ENCODE measurements around the gene PXMP2.

PXMP2 gene

DNA sequence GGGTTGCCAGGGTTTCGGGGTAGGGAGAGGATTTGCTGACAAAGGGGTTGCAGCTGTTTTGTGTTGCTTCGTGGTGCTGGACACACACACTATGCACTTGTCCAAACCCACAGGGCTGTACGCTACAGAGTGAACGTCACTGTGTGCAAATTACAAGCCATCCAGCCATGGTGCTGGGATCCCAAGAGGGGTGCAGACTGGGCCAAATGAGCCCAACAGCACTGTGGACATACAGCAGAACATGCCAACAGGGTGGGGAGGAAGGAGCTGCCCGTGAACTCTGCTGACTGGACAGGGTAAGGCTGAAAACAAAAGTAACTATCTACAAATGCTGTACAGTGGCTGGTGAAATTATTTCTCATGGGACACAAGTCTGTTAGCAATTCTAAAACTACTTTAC lies 25.4 kb upstream of the PXMP2 start:
- H3K36me3 ChIP-seq (ENCODE audit: low read length), result peaks cover 45% of the 10 kb centered on the region
- no peak overlapping the region for H3K27ac ChIP-seq (ENCODE audit: low read depth, low read length)

DNA sequence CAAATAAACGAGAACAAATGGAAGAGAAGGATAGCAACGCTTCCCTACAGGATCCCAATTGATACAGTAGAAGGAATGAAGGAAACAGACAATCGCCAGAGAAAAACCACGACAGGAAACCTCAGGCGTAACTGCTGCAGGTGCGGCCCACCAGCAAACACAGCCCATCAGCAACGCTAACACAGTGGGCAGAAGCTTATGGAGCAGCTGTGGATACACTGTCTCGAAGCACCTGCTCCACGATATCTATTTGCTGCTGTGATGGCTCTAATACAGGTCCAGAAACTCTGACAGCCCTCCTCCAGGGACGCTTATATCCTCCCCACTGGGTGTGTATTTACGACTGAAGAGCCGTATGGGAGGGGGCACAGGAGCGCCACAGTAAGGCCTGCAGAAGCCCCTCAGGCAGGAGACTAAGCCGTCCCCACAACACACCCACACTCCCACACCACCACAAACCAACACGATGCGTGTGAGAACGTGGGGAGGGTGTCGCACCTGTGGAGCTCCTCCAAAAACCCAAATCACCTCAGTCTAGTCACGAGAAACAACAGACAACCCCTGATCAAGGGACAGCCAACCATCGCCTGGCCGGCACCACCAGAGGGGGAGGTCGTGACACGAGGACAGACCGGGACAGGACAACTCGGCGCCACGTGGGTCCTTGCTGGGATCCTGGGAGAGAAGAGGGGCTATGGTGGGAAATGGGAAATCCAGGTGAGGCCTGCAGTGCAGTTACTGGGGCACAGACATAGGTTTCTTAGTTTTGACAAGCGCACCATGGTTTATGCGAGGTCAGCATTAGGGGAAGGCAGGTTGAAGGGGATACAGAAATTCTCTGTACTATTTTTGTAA lies 24.3 kb upstream of the PXMP2 start:
- TF ChIP-seq EZH2phosphoT487 (conservative IDR thresholded peaks at IDR 0.05; ENCODE audit: low read length), result no peak
- no peak for TF ChIP-seq CTCF (IDR thresholded peaks at IDR 0.05; ENCODE audit: insufficient read depth, low read length, poor library complexity, severe bottlenecking)
- Histone ChIP-seq H3K9ac (ENCODE audit: low read length) (no peak overlapping the region), H3K4me2 (ENCODE audit: low read depth, low read length, poor library complexity, severe bottlenecking) (no peak overlapping the region), H3F3A (ENCODE audit: insufficient read depth) (no peaks in the 10 kb centered on the region), H3K36me3 (ENCODE audit: low read length) (peaks cover 38% of the 10 kb centered on the region), H2AFZ (ENCODE audit: low read depth, low read length, severe bottlenecking) (no peak overlapping the region), H3K79me2 (ENCODE audit: insufficient read depth, low read length) (no peaks in the 10 kb centered on the region), H3K4me3 (ENCODE audit: insufficient read depth, low read length, poor library complexity, severe bottlenecking) (no peak overlapping the region), H4K20me1 (ENCODE audit: low read depth, low read length) (no peaks in the 10 kb centered on the region), H3K9me2 (replicated peaks; ENCODE audit: insufficient read depth, low read length) (no peaks in the 10 kb centered on the region), H3K27ac (ENCODE audit: low read depth, low read length) (no peak overlapping the region), H3K9me3 (ENCODE audit: insufficient read depth, low read length) (no peaks in the 10 kb centered on the region), H3K27me3 (ENCODE audit: low read length) (no peaks in the 10 kb centered on the region)

More for the DNA sequence above, 25.4 kb upstream of the PXMP2 start:
- Histone ChIP-seq H3K27me3 (ENCODE audit: low read length) (no peaks in the 10 kb centered on the region), H2AFZ (ENCODE audit: low read depth, low read length, severe bottlenecking) (no peak overlapping the region), H3K79me2 (ENCODE audit: insufficient read depth, low read length) (no peaks in the 10 kb centered on the region), H4K20me1 (ENCODE audit: low read depth, low read length) (no peaks in the 10 kb centered on the region), H3K9ac (ENCODE audit: low read length) (no peak overlapping the region), H3K4me2 (ENCODE audit: low read depth, low read length, poor library complexity, severe bottlenecking) (no peak overlapping the region), H3K4me3 (ENCODE audit: insufficient read depth, low read length, poor library complexity, severe bottlenecking) (no peak overlapping the region), H3K9me2 (replicated peaks; ENCODE audit: insufficient read depth, low read length) (no peaks in the 10 kb centered on the region), H3F3A (ENCODE audit: insufficient read depth) (no peaks in the 10 kb centered on the region), H3K9me3 (ENCODE audit: insufficient read depth, low read length) (no peaks in the 10 kb centered on the region)
- no peak for TF ChIP-seq EZH2phosphoT487 (conservative IDR thresholded peaks at IDR 0.05; ENCODE audit: low read length)
- TF ChIP-seq CTCF (IDR thresholded peaks at IDR 0.05; ENCODE audit: insufficient read depth, low read length, poor library complexity, severe bottlenecking), result no peak

GRCh38 chr12:132664206-132665148 lies 22.9 kb upstream of the PXMP2 start:
- Histone ChIP-seq H3K36me3 (ENCODE audit: low read length) (peaks cover 34% of the 10 kb centered on the region), H3K9me3 (ENCODE audit: insufficient read depth, low read length) (no peaks in the 10 kb centered on the region), H3K27ac (ENCODE audit: low read depth, low read length) (no peak overlapping the region), H3F3A (ENCODE audit: insufficient read depth) (no peaks in the 10 kb centered on the region), H3K4me3 (ENCODE audit: insufficient read depth, low read length, poor library complexity, severe bottlenecking) (no peak overlapping the region), H3K4me2 (ENCODE audit: low read depth, low read length, poor library complexity, severe bottlenecking) (no peak overlapping the region), H3K9me2 (replicated peaks; ENCODE audit: insufficient read depth, low read length) (no peaks in the 10 kb centered on the region), H3K27me3 (ENCODE audit: low read length) (no peaks in the 10 kb centered on the region), H3K9ac (ENCODE audit: low read length) (no peak overlapping the region), H4K20me1 (ENCODE audit: low read depth, low read length) (no peaks in the 10 kb centered on the region), H2AFZ (ENCODE audit: low read depth, low read length, severe bottlenecking) (no peak overlapping the region), H3K79me2 (ENCODE audit: insufficient read depth, low read length) (no peaks in the 10 kb centered on the region)
- no peak for TF ChIP-seq EZH2phosphoT487 (conservative IDR thresholded peaks at IDR 0.05; ENCODE audit: low read length)
- no peak for TF ChIP-seq CTCF (IDR thresholded peaks at IDR 0.05; ENCODE audit: insufficient read depth, low read length, poor library complexity, severe bottlenecking)

Data from SU-DHL-6 (cell line).